ENCODE data around the gene LAMC2.

LAMC2 gene

DNA sequence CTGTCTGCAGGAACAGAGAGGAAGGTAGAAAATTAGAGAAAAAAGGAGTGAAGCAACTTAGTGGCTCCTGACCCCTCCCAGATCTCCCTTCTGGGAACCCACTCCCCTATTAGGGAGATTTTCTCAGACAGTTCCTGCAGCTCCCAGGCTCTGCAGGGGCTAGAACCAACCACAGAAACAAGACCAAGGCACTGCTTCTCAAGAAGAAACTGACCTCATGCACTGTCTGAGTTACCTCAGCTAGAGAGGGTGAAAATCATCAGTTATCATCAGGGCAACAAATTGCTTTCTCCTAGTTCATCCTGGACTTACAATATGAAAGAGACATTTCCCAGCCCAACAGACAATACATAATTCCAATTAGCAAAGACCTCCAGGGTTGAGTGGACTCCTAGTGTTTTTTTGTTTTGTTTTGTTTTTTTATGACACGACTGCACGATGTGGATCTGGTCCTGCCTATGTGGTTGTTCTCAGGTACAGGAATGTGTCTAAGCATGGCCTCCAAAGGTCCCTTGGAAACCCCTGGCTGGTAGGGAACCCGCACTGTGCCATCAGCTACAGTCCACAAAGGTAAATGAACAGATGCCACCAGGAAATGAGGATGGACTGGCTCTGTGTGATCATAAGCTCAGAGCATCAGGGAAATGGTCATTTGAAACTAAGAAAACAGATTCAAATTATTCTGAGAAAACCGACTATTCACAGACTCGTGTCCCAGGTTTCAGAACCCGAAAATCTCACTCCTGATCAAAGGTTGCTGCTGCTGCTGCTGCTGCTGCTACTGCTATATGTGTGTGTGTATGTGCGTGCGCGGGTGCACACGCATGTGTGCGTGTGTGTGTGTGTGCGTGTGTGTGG, 65.3 kb downstream of the LAMC2 start:
- Histone ChIP-seq H3K9me3 (replicated peaks in 1 of 11) (peaks cover 13 to 23% (median 19%) of the 10 kb centered on the region in 11 experiments; a peak in 19 of 22 replicates), H3K27ac (no peak overlapping the region), H3K4me2 (no peak overlapping the region), H3K27me3 (no peaks in the 10 kb centered on the region), H3K4me3 (no peak overlapping the region), H3K36me3 (no peaks in the 10 kb centered on the region), H4K20me1 (no peaks in the 10 kb centered on the region), H3K9ac (no peak overlapping the region), H3K4me1 (no peaks in the 10 kb centered on the region)
- TF ChIP-seq Cebpa-rat (IDR thresholded peaks at IDR 0.05) = no peak

DNA sequence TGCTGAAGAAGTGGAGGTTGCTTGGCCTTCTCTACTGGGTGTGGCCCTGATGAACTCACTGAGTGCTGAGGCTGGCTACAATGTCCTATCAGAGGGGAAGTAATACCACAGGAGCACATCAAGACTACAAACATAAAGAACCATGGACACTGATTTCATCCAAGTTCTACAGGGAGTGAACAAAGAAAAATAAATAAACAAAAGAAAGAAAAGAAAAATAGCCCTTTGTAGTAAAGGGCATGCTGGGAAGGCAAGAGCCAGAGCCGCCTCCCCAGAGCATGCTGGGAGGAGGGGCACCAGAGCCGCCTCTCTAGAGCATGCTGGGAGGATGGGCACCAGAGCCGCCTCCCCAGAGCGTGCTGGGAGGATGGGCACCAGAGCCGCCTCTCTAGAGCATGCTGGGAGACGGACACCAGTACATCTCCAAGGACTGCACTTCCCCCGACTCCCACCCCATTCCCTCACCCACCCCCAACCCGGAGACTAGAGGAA, 65.9 kb downstream of the LAMC2 start:
- H3K4me2 ChIP-seq = no peak overlapping the region
- TF ChIP-seq Cebpa-rat (IDR thresholded peaks at IDR 0.05) = no peak
- H3K27ac ChIP-seq = no peak overlapping the region
- H3K9me3 ChIP-seq (replicated peaks in 1 of 11) = peaks cover 13 to 23% (median 19%) of the 10 kb centered on the region in 11 experiments; a peak in 19 of 22 replicates
- no peak overlapping the region for H3K4me3 ChIP-seq
- H3K27me3 ChIP-seq = no peaks in the 10 kb centered on the region
- no peaks in the 10 kb centered on the region for H4K20me1 ChIP-seq
- H3K9ac ChIP-seq = no peak overlapping the region
- H3K36me3 ChIP-seq = no peaks in the 10 kb centered on the region
- H3K4me1 ChIP-seq = no peaks in the 10 kb centered on the region

DNA sequence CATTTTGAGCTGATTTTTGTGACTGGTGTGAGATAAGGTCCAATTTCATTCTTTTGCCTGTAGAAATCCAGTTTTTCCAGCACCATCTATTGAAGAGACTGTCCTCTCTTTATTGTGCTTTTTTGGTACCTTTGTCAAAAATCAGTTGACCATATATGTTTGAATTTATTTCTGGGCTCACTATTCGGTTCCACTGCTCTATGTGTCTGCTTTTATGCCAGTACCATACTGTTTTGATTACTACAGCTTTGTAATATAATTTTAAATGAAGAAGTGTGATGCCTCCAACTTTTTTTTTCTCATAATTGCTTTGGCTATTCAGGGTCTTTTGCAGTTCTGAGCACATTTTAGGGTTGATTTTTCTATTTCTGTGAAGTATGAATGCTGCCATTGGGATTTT, 69.0 kb downstream of the LAMC2 start:
- no peak overlapping the region for H3K9ac ChIP-seq
- no peak overlapping the region for H3K27ac ChIP-seq
- H3K36me3 ChIP-seq = no peaks in the 10 kb centered on the region
- no peak overlapping the region for H3K4me2 ChIP-seq
- H3K9me3 ChIP-seq (replicated peaks in 1 of 11) = peaks cover 13 to 23% (median 19%) of the 10 kb centered on the region in 11 experiments; a peak in 19 of 22 replicates
- H3K4me1 ChIP-seq = no peaks in the 10 kb centered on the region
- no peaks in the 10 kb centered on the region for H3K27me3 ChIP-seq
- H4K20me1 ChIP-seq = no peaks in the 10 kb centered on the region
- TF ChIP-seq Cebpa-rat (IDR thresholded peaks at IDR 0.05) = no peak
- H3K4me3 ChIP-seq = no peak overlapping the region; a peak in 1 of 20 replicates

DNA sequence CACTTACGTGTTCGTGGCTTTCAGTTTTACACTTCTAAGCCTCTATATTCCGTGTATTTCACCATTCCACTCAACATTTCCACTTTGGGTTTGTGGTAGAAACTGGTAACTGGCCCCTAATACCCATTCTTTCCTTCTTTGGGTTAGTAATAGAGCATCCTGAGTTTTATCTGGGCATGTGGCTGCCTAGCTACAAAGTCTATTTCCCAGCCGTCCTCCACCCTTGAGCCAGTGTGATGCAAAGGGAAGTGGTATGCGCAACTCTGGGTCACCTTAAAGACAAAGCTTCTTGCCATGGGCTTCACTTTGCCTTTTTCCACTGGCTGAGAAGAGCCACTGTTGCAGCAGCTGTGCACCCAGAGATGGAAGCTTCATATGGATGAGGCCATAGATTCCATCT, 73.9 kb downstream of the LAMC2 start:
- Histone ChIP-seq H3K36me3 (no peaks in the 10 kb centered on the region), H3K27ac (no peak overlapping the region), H4K20me1 (no peaks in the 10 kb centered on the region), H3K9me3 (replicated peaks in 1 of 11) (peaks cover 8 to 14% (median 12%) of the 10 kb centered on the region in 11 experiments; a peak in 19 of 22 replicates), H3K27me3 (no peaks in the 10 kb centered on the region), H3K4me3 (no peak overlapping the region), H3K4me2 (no peak overlapping the region), H3K9ac (no peak overlapping the region), H3K4me1 (peaks cover 0 to 8% (median 0%) of the 10 kb centered on the region in 10 experiments; a peak in 4 of 20 replicates)
- TF ChIP-seq Cebpa-rat (IDR thresholded peaks at IDR 0.05) = no peak

DNA sequence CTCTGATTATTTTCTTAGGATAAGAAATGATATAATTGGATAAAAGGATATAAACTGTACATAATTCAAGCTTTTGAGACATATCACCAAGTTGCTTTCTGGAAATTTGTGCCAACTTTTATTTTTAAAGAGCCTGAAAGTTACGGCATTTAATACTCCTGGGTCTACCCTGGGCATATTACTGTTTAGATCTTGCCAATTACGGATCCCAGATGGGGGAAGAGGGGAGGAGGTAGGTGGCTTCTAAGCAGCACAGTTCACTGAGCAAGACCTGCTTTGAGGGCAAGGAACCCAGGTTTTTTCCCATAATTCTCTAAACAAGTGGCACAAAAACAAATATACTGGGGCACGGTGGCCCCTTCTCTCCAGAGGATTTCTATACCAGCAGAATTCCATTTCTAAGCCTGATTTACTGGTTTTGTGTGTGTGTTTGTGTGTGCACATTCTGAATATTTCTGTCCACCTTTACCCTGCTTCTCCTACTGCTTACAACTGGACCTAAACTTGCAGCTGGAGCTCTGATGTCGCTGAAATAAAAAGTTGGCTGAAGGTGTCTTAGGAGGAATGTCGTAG, 76.7 kb downstream of the LAMC2 start:
- Histone ChIP-seq H3K4me3 (no peak overlapping the region), H3K27me3 (no peaks in the 10 kb centered on the region), H3K27ac (no peak overlapping the region), H4K20me1 (no peaks in the 10 kb centered on the region), H3K36me3 (no peaks in the 10 kb centered on the region), H3K4me1 (peaks cover under 1 to 10% (median 4%) of the 10 kb centered on the region in 10 experiments; a peak in 16 of 20 replicates), H3K9me3 (replicated peaks in 1 of 11) (no peaks in the 10 kb centered on the region), H3K4me2 (peak overlapping the region in 4 of 11 experiments; percentile 4 to 30 (median 24); a peak in 3 of 22 replicates), H3K9ac (no peak overlapping the region)
- no peak for TF ChIP-seq Cebpa-rat (IDR thresholded peaks at IDR 0.05)

DNA sequence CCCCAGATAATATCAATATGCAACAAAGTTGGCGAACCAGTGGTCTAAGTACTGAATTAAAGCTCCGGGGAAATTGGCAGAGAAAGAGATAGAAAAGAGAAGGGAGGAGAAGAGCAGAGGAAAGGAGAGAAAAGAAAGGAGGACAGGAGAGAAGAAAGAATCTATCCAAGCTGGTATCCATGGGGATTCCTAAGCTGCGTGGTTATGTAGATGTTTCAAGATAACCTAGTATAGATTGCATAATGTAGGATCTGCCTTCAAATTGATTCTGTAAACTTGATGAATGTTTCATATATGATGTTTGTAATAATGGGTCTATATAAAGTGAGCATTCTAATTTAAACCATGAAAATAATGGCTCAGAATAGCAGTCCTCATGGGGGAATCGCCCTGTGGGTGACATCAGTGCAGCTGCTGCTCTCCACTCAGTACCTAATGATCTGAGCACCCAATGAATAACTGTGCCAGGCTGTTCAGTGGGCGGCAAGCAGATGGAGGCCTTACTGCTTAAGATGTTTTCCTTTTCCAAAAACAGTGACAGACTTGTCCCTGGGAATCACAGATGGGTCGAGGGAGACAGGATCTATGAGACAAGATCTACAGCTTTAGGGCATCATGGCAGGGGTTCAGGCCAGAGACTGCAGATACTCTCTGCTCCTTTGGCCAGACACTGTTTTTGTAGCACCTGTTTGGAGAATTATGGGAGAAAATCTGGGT, 78.0 kb downstream of the LAMC2 start:
- H3K4me2 ChIP-seq = no peak overlapping the region
- H3K36me3 ChIP-seq = no peaks in the 10 kb centered on the region
- TF ChIP-seq Cebpa-rat (IDR thresholded peaks at IDR 0.05) = no peak
- H3K4me3 ChIP-seq = no peak overlapping the region
- no peaks in the 10 kb centered on the region for H4K20me1 ChIP-seq
- H3K9me3 ChIP-seq (replicated peaks in 1 of 11) = no peaks in the 10 kb centered on the region
- no peak overlapping the region for H3K9ac ChIP-seq
- peaks cover 5 to 16% (median 11%) of the 10 kb centered on the region in 10 experiments; a peak in 19 of 20 replicates for H3K4me1 ChIP-seq
- no peaks in the 10 kb centered on the region for H3K27me3 ChIP-seq
- no peak overlapping the region for H3K27ac ChIP-seq

DNA sequence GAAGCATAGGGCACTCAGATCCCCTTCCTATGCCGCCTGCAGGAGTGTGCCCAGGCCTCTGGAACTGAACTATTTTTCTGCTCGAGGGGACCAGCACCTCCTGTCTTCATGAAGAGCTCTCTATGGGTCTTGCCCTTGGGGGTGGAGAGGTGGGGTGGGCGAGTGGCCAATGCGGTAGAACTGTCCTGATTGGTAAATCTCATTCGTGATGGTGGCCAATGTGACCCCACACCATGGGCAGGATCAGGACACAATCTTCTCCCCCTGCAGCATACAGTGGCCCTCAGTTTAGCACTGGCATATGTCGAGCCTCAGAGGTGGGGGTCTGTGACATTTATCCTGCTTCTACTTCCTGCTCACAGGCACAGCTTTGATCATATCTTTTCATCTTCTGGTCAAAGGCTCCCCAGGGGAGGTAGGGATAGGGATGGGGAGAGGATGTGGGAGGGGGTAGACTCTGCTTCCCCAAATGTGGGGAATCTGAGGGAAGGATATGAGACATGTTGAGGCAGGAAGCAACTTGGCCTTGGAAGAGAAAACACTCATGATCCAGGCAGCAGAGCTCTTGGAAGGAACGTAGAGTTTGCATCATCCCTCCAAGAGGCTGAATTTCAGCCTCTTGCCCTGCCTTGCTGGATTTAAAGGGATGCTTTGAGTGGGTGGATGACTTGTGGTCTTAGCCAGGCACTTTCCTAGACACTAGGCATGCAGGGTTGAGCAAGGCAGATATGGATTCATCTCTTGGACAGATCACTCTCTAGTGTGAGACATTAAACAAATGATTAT, 81.8 kb downstream of the LAMC2 start:
- TF ChIP-seq Cebpa-rat (IDR thresholded peaks at IDR 0.05) = no peak
- no peak overlapping the region for H3K27ac ChIP-seq
- H4K20me1 ChIP-seq = no peaks in the 10 kb centered on the region
- no peaks in the 10 kb centered on the region for H3K36me3 ChIP-seq
- H3K9me3 ChIP-seq (replicated peaks in 1 of 11) = no peaks in the 10 kb centered on the region
- peak overlapping the region; percentile 11 to 67 (median 47); a peak in 20 of 22 replicates for H3K4me2 ChIP-seq
- H3K9ac ChIP-seq = no peak overlapping the region
- no peak overlapping the region for H3K4me3 ChIP-seq
- no peaks in the 10 kb centered on the region for H3K27me3 ChIP-seq
- peaks cover 5 to 13% (median 11%) of the 10 kb centered on the region in 10 experiments; a peak in 19 of 20 replicates for H3K4me1 ChIP-seq

DNA sequence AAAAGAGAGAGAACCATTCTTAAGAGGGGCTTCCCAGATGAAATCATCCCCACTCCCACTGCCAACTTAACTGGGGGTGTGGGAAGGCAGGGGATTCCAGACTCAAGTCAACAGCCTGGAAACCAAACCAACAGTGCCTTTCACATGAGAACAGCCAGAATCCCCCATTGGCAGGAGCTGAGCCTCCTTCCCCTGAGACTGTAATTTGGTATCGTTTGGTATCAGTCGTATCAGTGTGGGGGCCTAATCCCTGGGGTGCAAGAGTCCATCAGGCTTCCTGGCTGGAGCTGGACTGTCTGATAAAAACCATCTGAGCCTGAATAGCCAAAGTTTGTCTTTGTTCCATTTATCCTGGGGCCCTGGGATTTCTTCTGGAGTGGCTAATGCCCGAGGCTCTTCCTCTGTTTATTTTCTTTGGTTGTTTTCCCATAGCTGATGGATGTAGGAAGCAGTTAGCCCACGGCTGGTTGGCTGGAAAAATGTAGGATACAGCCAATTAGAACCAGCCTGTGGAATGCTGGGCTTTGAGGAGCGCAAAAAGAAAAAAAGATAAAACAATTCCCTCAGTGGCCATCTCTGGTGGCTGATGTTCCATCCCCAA, 84.6 kb downstream of the LAMC2 start:
- Histone ChIP-seq H4K20me1 (no peaks in the 10 kb centered on the region), H3K9ac (no peak overlapping the region), H3K9me3 (replicated peaks in 1 of 11) (no peaks in the 10 kb centered on the region), H3K4me2 (no peak overlapping the region), H3K27ac (no peak overlapping the region), H3K4me3 (no peak overlapping the region), H3K27me3 (no peaks in the 10 kb centered on the region), H3K36me3 (no peaks in the 10 kb centered on the region), H3K4me1 (peaks cover 5 to 13% (median 10%) of the 10 kb centered on the region in 10 experiments; a peak in 19 of 20 replicates)
- TF ChIP-seq Cebpa-rat (IDR thresholded peaks at IDR 0.05) = no peak
